IPS DF 6.9 (cell line): ENCODE data around the gene CUX1.

ENCODE experiments used
- DNase-seq: peaks from one replicate; pipeline ENCODE4 v3.0.0-alpha.2; 2013; ENCODE audit warnings: low read depth, low spot score
- H3K27ac ChIP-seq: one replicate; pipeline ENCODE4 v1.5.1; 2013; ENCODE audit warnings: low read length, control low read depth
- H3K27me3 ChIP-seq: 2 replicates; pipeline ENCODE4 v1.6.1; 2013; ENCODE audit warnings: mild to moderate bottlenecking, low read length; ENCODE audit not compliant: control insufficient read depth, insufficient read depth
- H3K36me3 ChIP-seq: 2 replicates; pipeline ENCODE4 v1.6.1; 2013; ENCODE audit warnings: low read length; ENCODE audit not compliant: control insufficient read depth, insufficient read depth
- H3K4me1 ChIP-seq: 2 replicates; pipeline ENCODE4 v1.6.1; 2013; ENCODE audit warnings: low read length; ENCODE audit not compliant: control insufficient read depth, insufficient read depth
- H3K4me3 ChIP-seq: 2 replicates; pipeline ENCODE4 v1.5.1; 2013; ENCODE audit warnings: mild to moderate bottlenecking, low read length
- H3K9me3 ChIP-seq: 2 replicates; pipeline ENCODE4 v1.6.1; 2013; ENCODE audit warnings: low read length, inconsistent platforms; ENCODE audit not compliant: control insufficient read depth, insufficient read depth
- WGBS: extraction: QIAGEN DNeasy Blood & Tissue Kit; methylation state at CpG from one replicate; pipeline ENCODE4 v1.1.7; 2013; ENCODE audit warnings: mixed read lengths, missing lambda C conversion rate; ENCODE audit not compliant: insufficient read length, insufficient coverage; 5-methylcytosine and 5-hydroxymethylcytosine counted together

Gene CUX1

DNA sequence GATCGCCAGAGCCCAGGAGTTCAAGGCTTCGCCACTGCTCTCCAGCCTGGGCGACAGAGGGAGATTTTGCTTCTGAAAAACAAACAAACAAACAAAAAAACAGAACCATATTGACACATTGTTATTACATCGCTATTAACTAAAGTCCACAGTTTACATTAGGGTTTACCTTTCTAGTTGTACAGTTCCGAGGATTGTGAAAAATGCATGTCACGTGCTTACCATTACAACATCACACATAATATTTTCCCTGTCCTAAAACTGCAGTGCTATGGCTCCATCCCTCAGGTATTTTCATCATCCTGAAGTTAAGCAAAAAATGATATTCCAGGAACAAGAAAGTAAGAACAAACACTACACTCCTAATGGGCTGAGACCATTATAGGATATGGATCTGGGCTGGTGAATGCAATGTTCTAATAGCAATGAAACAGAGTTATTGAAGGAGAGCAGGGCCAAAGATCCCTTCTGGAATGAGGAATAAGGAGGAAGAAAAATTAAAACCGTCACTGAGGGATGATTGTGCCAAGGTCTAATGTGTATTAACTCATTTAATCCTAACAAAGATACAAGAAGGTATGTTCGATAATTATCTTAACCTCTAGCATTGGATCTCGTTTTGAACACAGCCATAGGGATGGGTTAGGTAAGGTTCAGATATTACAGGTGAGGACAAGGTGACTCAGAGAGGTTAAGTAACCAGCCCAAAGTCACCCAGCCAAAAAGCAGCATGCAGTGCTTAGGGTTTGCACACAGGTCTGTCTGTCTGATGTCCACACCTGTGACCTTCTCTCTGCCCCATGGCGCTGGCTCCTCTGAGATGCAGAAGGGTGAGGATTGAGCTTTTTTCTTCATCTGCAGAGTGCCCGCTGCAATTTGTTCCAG lies 14.0 kb upstream of the CUX1 start:
- Histone ChIP-seq H3K4me1 (no peaks in the 10 kb centered on the region; the same call in 1 of the 2 replicates), H3K36me3 (no peaks in the 10 kb centered on the region), H3K9me3 (no peaks in the 10 kb centered on the region), H3K4me3 (no peak overlapping the region), H3K27ac (no peak overlapping the region), H3K27me3 (no peaks in the 10 kb centered on the region; the same call in 1 of the 2 replicates)
- WGBS: no CpG with 5 or more reads among the region's 11 CpGs
- no peak for DNase-seq

DNA sequence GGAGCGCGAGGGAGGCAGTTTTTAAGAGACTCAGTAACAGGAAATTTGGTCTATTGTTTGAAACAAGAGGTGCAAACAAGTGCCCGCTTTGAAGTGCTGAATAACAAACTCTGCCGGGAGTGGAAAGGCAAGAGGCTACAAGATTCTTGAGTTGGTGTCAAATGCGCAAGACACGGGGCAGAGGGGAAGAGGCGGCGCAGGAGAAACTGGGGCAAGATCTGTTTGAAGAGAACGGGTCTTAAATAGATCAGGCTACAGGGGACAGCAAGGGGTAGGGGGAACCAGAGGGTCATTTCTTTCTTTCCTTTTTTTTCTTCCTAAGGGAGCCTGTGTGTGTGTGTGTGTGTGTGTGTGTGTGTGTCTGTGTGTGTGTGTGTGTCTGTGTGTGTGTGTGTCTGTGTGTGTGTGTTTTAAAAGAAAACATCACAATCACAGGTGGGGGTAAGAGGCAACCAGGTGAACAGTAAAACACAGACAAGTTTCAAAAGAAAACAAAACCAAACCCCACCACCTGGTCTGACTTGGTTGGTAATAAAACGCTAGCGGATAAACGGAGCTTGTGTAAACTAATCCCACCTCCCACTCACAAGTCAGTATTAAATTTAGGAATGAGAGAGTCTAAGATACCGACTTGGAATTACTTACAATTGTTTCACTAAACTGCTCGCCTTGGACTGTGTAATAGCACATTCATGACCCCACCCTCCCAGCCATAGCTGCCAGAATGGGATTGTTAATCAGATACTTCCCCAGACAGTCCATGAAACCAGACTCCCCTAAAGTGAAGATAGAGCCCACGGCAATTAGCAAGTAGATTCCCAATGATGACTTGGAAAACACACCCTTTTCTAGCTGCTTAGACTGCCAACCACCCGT lies 13.1 kb upstream of the CUX1 start:
- H3K4me1 ChIP-seq: no peaks in the 10 kb centered on the region; the same call in 1 of the 2 replicates
- H3K27me3 ChIP-seq: no peaks in the 10 kb centered on the region; the same call in 1 of the 2 replicates
- WGBS: no CpG with 5 or more reads among the region's 16 CpGs
- no peak overlapping the region for H3K27ac ChIP-seq
- H3K4me3 ChIP-seq: no peak overlapping the region
- H3K36me3 ChIP-seq: no peaks in the 10 kb centered on the region
- no peaks in the 10 kb centered on the region for H3K9me3 ChIP-seq
- DNase-seq: no peak

DNA sequence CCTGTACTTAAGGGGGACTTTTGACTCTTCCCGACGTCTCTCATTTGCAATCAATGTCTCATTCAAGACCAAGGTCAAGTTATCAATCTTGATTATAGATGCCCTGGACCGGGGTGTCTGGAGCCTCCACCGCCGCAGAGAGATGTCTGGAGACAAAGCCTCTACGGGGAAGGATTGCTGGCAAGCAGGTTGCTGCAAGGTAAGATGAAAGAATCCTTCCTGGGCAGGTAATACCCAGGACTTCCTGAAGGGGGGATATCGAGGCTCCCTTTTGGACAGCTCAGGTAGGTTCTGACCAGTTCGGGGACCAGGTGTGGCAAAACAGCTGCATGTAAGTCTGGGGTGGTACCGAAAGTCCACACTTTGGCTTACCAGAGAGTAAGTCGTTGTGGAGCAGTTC lies 12.5 kb upstream of the CUX1 start:
- no peak for DNase-seq
- H3K27ac ChIP-seq: no peak overlapping the region
- no peaks in the 10 kb centered on the region for H3K9me3 ChIP-seq
- no peaks in the 10 kb centered on the region for H3K36me3 ChIP-seq
- H3K4me3 ChIP-seq: no peak overlapping the region
- no peaks in the 10 kb centered on the region; the same call in 1 of the 2 replicates for H3K4me1 ChIP-seq
- WGBS: no CpG with 5 or more reads among the region's 10 CpGs
- no peaks in the 10 kb centered on the region; the same call in 1 of the 2 replicates for H3K27me3 ChIP-seq

DNA sequence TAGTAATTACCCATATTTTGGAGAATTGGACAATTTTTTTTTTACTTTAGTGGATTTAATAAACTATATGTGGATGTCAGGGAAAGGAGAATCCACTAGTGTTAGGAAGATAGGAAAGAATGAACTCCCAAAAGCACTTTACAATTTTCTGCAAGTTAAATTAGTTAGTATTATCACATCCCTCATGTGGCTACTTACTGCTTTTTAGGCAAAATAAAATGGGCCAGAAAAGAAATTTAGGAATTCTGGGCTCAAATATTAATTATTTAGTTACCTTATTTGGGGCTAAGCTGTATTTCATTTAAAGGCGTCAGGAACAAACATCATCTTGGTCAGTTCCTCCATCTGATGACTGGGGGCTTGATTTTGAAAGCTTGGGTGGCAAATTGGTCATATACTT lies 4.8 kb upstream of the CUX1 start:
- Histone ChIP-seq H3K4me1 (peaks cover 2% of the 10 kb centered on the region; the same call in 1 of the 2 replicates), H3K4me3 (no peak overlapping the region), H3K36me3 (no peaks in the 10 kb centered on the region), H3K27ac (no peak overlapping the region), H3K9me3 (no peaks in the 10 kb centered on the region), H3K27me3 (no peaks in the 10 kb centered on the region)
- DNase-seq: no peak
- no CpG with 5 or more reads among the region's 1 CpG for WGBS

DNA sequence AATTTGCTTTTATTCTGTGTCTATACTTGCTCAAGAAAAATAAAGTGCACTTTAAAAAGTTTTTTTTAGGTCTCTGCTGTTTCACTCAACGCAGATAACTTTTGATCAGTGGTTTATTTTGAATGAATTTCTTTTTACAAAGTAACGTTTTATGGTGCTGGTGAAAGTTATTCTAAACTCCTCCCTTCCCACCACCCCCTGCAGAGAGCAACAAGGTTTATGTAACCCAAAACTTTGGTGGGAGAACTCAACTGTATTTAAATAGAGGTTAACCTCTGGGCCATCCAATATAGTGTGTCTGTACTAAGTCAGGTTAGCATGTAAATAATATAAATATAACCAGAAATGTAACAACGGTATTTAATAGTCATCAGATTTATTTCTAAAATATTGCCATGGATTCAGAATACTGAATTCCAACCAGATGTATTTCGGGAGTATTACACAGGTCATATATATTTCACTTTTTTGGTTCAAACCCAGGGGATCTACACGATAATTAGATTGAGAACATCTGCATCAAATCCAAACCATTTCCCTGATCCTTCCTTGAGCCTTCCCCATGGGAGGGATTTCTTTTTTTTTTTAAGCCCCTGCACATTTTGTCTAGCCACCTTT lies 3.9 kb upstream of the CUX1 start:
- WGBS: no CpG with 5 or more reads among the region's 5 CpGs
- H3K27ac ChIP-seq: no peak overlapping the region
- no peaks in the 10 kb centered on the region for H3K36me3 ChIP-seq
- no peak overlapping the region for H3K4me3 ChIP-seq
- no peaks in the 10 kb centered on the region for H3K27me3 ChIP-seq
- no peak for DNase-seq
- H3K9me3 ChIP-seq: no peaks in the 10 kb centered on the region
- H3K4me1 ChIP-seq: peaks cover 2% of the 10 kb centered on the region; the same call in 1 of the 2 replicates

DNA sequence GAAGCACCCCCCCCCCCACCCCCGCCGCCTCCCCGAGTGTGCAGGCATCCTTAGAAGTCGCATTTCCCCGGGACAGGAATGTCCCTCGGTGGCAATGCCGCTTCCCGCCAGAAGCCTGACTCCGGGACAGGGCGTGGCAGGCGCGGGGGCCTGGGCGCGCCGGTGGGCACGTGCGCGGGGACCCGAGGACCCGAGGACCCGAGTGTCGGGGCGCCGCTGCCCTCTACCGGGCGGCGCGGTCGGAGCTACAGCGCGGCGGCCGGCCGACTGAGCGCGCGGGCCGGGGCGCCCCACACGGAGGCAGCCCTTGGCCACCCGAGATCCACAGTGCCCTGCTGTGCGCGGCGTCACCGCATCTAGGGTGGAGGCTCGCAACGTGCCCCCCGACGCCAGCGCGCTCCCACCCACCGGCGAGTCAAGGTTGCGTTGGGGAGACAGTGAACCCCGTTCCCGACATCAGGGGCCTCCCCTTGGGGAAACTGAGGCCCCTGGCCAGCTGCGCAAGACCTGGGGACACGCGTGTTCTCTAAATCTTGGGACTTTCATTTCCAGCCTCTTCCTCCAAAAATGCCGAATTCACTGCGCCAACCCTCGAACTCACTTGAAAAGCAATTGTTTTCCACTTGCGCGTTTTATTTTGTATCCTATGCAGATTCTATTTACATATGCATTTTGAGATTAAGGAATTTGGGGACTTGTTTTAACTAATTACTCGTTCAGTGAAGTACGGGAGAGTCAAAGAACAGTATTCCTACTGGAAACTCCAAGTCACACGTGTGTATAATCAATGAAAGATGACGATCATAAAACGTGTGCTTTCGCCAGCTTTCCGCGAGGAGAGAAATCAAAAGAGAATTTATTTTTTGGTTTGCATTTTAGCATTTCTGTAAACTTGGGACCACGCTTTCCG lies 3.1 kb upstream of the CUX1 start:
- Histone ChIP-seq H3K4me1 (peaks cover 2% of the 10 kb centered on the region; the same call in 1 of the 2 replicates), H3K27ac (no peak overlapping the region), H3K9me3 (no peaks in the 10 kb centered on the region), H3K36me3 (no peaks in the 10 kb centered on the region), H3K27me3 (no peaks in the 10 kb centered on the region), H3K4me3 (peak overlapping the region; percentile 73; the same call in 1 of the 2 replicates)
- no CpG with 5 or more reads among the region's 74 CpGs for WGBS
- DNase-seq: no peak

DNA sequence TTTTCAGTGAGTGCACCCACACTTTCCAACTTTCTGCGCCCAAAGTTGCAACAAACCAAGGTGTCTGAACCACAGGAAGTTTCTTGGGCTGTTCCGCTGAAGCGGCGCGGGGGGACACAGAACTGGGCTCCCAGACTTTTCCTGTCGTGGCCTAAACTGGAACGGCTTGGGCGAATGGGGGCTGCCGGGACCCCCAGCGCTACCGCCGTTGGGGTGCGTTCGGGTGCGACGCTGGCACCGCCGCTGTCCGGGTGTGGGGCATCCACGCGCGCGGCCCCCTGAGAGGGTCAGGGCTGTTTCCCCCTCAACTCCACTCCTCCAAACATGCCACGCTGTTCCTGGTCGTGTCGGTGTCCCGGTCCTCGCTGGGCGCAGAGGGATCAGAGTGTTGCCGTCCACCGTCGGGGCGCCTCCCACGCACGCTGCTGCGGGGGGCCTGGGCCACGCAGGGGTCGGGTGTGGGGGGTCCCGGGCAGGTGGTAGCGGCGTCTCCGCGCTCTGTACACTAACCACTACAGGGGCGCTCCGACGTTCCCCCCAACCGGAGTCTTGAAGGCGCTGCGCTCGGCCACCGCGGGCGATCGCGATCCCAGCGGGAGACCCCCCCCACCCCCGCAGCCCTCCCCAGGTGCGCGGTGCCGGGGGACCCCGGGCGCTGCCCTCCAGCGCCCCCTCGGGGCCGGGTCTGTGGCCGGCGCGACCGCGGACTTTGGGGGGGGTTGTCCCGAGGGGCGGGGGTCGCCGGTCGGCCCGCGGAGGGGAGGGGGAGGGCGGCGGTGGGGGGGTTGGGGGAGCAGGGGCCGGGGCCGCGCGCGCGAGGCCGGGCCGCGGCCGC lies 2.2 kb upstream of the CUX1 start:
- Histone ChIP-seq H3K4me3 (peak overlapping the region; percentile 73), H3K4me1 (peaks cover 2% of the 10 kb centered on the region; the same call in 1 of the 2 replicates), H3K9me3 (no peaks in the 10 kb centered on the region), H3K27ac (no peak overlapping the region), H3K36me3 (no peaks in the 10 kb centered on the region), H3K27me3 (no peaks in the 10 kb centered on the region)
- no peak for DNase-seq
- no CpG with 5 or more reads among the region's 89 CpGs for WGBS

DNA sequence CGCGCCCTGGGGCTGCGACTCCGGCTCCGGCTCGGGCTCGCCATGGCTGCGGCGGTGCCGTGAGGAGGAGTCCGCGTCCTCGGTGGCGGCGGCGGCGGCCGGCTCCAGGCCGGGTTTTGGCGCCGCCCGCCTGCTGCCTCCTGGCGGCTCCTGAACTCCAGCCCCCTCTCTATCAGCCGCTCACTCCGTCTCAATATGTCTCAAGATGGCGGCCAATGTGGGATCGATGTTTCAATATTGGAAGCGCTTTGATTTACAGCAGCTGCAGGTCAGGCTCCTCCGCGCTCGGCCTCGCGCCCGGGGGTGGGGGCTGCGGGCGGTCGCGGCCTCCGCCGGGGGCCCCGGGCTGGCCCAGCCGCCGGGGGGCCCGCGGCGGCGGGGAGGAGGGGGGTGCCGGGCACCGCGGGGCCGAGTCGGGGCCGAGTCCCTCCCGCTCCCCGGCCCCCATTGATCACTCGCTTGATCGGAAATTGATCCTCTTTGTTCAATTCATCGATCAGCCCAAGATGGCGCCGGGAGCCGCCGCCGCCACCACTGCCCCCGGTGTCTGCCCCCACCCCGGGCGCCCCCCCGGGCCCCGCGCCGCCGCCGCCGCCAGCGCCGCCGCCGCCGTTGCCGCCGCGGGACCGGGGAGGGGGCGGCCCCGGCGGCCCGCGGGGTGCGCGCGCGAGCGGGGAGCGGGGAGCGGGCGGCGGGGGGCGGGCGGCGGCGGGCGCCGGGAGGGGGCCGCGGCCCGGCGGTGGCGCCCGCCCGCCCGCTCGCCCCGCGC lies 1.4 kb upstream of the CUX1 start:
- no peaks in the 10 kb centered on the region for H3K27me3 ChIP-seq
- DNase-seq: no peak
- H3K4me1 ChIP-seq: peaks cover 2% of the 10 kb centered on the region; the same call in 1 of the 2 replicates
- peak overlapping the region; percentile 73; the same call in 1 of the 2 replicates for H3K4me3 ChIP-seq
- H3K9me3 ChIP-seq: no peaks in the 10 kb centered on the region
- WGBS: no CpG with 5 or more reads among the region's 113 CpGs
- no peak overlapping the region for H3K27ac ChIP-seq
- no peaks in the 10 kb centered on the region for H3K36me3 ChIP-seq
